HG02840 (cell line): ENCODE data around the gene TRAF4.
"Not testable (repeated sequence)": the region's sequence is repeated elsewhere in the genome, so short reads cannot be mapped to it uniquely, and the experiment has no call there.

ENCODE experiments used
- ATAC-seq: cut with Tn5 transposase; IDR thresholded peaks from one replicate; pipeline ENCODE4 v1.9.1; 2021; ENCODE audit warnings: mild to moderate bottlenecking, moderate library complexity, moderate number of reproducible peaks; ENCODE audit not compliant: unreplicated experiment, low FRiP score

TRAF4 gene

GRCh38 chr17:28777178-28777577 lies 33.4 kb downstream of the TRAF4 start:
- ATAC-seq, result no peak

- not testable (repeated sequence) for ATAC-seq
These were observed 35.8 kb downstream of the TRAF4 start for GRCh38 chr17:28779601-28780000.

- no peak for ATAC-seq
These were observed 39.4 kb downstream of the TRAF4 start for GRCh38 chr17:28783161-28783560.

- ATAC-seq, result no peak
These were observed 44.3 kb downstream of the TRAF4 start for GRCh38 chr17:28788100-28788499.

- ATAC-seq, result no peak
These were observed 49.3 kb downstream of the TRAF4 start for GRCh38 chr17:28792877-28793661.

GRCh38 chr17:28794846-28795441 lies 51.1 kb downstream of the TRAF4 start:
- ATAC-seq, result not testable (repeated sequence)

- no peak for ATAC-seq
These were observed 52.3 kb downstream of the TRAF4 start for GRCh38 chr17:28796062-28796461.
